ENCODE results near the gene BCL3. TPM values are rescaled to one million over a fixed set of nuclear protein-coding genes. Genes with fewer than 3 reads are reported as not detected.

The BCL3 gene
- total and polyA plus RNA-seq, 2 of the 13 experiments (the other 11 are each of a cell fraction or from before 2014, with no cell fraction given), result 2.3 to 4.0 TPM

- no peak; the same call in 1 of the 2 replicates for TF ChIP-seq SOX5 (CRISPR knock-in tag; IDR thresholded peaks at IDR 0.05; ENCODE audit: borderline replicate concordance)
- peak in 1 of 2 experiments; percentile 81; a peak in 2 of 4 replicates for TF ChIP-seq HMGXB4 (CRISPR knock-in tag; IDR thresholded peaks at IDR 0.05; ENCODE audit: borderline replicate concordance in 1 of 2, low read depth in 1 of 2)
- TF ChIP-seq REST (IDR thresholded peaks at IDR 0.05; ENCODE audit: borderline replicate concordance in 1 of 2, low read depth in 1 of 2, low read length in 2 of 2), result no peak
- no peak for TF ChIP-seq ZNF44 (CRISPR knock-in tag; IDR thresholded peaks at IDR 0.05)
- TF ChIP-seq MEIS2 (CRISPR knock-in tag; IDR thresholded peaks at IDR 0.05), result peak; percentile 54; the same call in 1 of the 2 replicates
- TF ChIP-seq HDAC6 (IDR thresholded peaks at IDR 0.05; ENCODE audit: low read depth, low read length), result no peak
- TF ChIP-seq YEATS4 (CRISPR knock-in tag; IDR thresholded peaks at IDR 0.05; ENCODE audit: borderline replicate concordance), result no peak; the same call in 1 of the 2 replicates
- TF ChIP-seq REPIN1 (CRISPR knock-in tag; IDR thresholded peaks at IDR 0.05; ENCODE audit: borderline replicate concordance, low read depth), result peak; percentile 70; the same call in 1 of the 2 replicates
- no peak; the same call in 1 of the 2 replicates for TF ChIP-seq IKZF5 (CRISPR knock-in tag; IDR thresholded peaks at IDR 0.05)
- TF ChIP-seq ZNF891 (CRISPR knock-in tag; IDR thresholded peaks at IDR 0.05), result no peak
- no peak for TF ChIP-seq ELF4 (CRISPR knock-in tag; IDR thresholded peaks at IDR 0.05; ENCODE audit: borderline replicate concordance)
- TF ChIP-seq POLR2A (IDR thresholded peaks at IDR 0.05; ENCODE audit: insufficient read depth in 1 of 2, low read depth in 2 of 2, low read length in 2 of 2), result peak in 1 of 2 experiments; percentile 24; a peak in 1 of 4 replicates
- no peak for TF ChIP-seq HHEX (CRISPR knock-in tag; IDR thresholded peaks at IDR 0.05)
- TF ChIP-seq SATB2 (CRISPR knock-in tag; IDR thresholded peaks at IDR 0.05), result no peak
- TF ChIP-seq HMG20B (CRISPR knock-in tag; conservative IDR thresholded peaks at IDR 0.05), result peak; percentile 10; the same call in 1 of the 2 replicates
- TF ChIP-seq ELF3 (CRISPR knock-in tag; IDR thresholded peaks at IDR 0.05), result peak; percentile 56; the same call in 1 of the 2 replicates
- TF ChIP-seq ZKSCAN1 (IDR thresholded peaks at IDR 0.05; ENCODE audit: low read length), result no peak
Measured at GRCh38 chr19:44807652-44808462, 59.3 kb downstream of the BCL3 start (continued).
